Neural progenitor cell (in vitro differentiated cells): ENCODE results near the gene BEND7. TPM values are rescaled to one million over a fixed set of nuclear protein-coding genes. Genes with fewer than 3 reads are reported as not detected.

Source experiments
- DNase-seq: peaks from one replicate; pipeline ENCODE4 v3.0.0-alpha.2; 2016; ENCODE audit warnings: low spot score
- H2AFZ ChIP-seq: fragments of 200-600 bp; sonication (generic); replicated peaks from 2 replicates; pipeline ENCODE4 v1.6.1; 2016; ENCODE audit warnings: antibody characterized with exemption
- H3F3A ChIP-seq: fragments of 200-600 bp; sonication (generic); 2 replicates; pipeline ENCODE4 v1.6.1; 2016; ENCODE audit warnings: antibody characterized with exemption, low read depth
- H3K27ac ChIP-seq: fragments of 200-600 bp; sonication (generic); 2 replicates; pipeline ENCODE4 v1.5.1; 2016; ENCODE audit warnings: mild to moderate bottlenecking
- H3K27me3 ChIP-seq: fragments of 200-600 bp; sonication (generic); 2 replicates; pipeline ENCODE4 v1.6.1; 2016; ENCODE audit warnings: mild to moderate bottlenecking, moderate library complexity
- H3K36me3 ChIP-seq: fragments of 200-600 bp; sonication (generic); 2 replicates; pipeline ENCODE4 v1.5.1; 2016
- H3K4me1 ChIP-seq: fragments of 200-600 bp; sonication (generic); 2 replicates; pipeline ENCODE4 v1.6.1; 2016; ENCODE audit warnings: mixed run types
- H3K4me2 ChIP-seq: fragments of 200-600 bp; sonication (generic); 2 replicates; pipeline ENCODE4 v1.6.1; 2016
- H3K4me3 ChIP-seq: fragments of 200-600 bp; sonication (generic); 2 replicates; pipeline ENCODE4 v1.5.1; 2016
- H3K79me2 ChIP-seq: fragments of 200-600 bp; sonication (generic); 2 replicates; pipeline ENCODE4 v1.6.1; 2016; ENCODE audit warnings: low read depth
- H3K9ac ChIP-seq: fragments of 200-600 bp; sonication (generic); 2 replicates; pipeline ENCODE4 v1.6.1; 2016
- H3K9me3 ChIP-seq: fragments of 200-600 bp; sonication (generic); 2 replicates; pipeline ENCODE4 v1.5.1; 2016; ENCODE audit warnings: low read depth
- H4K20me1 ChIP-seq: fragments of 200-600 bp; sonication (generic); 2 replicates; pipeline ENCODE4 v1.6.1; 2016; ENCODE audit warnings: low read depth
- H3K27ac Mint-ChIP-seq: 3 replicates; pipeline ENCODE4 v1.8.0; 2021; ENCODE audit warnings: mixed read lengths
- H3K27me3 Mint-ChIP-seq: 2 replicates; pipeline ENCODE4 v1.8.0; 2022; ENCODE audit warnings: low read depth, mild to moderate bottlenecking, inconsistent platforms, moderate library complexity, mixed read lengths; ENCODE audit not compliant: insufficient read depth
- H3K36me3 Mint-ChIP-seq: 3 replicates; pipeline ENCODE4 v1.8.0; 2021; ENCODE audit warnings: mixed read lengths
- H3K4me1 Mint-ChIP-seq: 3 replicates; pipeline ENCODE4 v1.8.0; 2021; ENCODE audit warnings: mixed read lengths
- H3K4me3 Mint-ChIP-seq: 3 replicates; pipeline ENCODE4 v1.8.0; 2021; ENCODE audit warnings: mild to moderate bottlenecking, moderate library complexity, mixed read lengths
- H3K9me3 Mint-ChIP-seq: 3 replicates; pipeline ENCODE4 v1.8.0; 2020; ENCODE audit warnings: mixed read lengths
- CTCF ChIP-seq: fragments of 200-600 bp; sonication (generic); IDR thresholded peaks from 2 replicates; pipeline ENCODE4 v1.5.1; 2017; ENCODE audit warnings: antibody characterized with exemption, mild to moderate bottlenecking
- EZH2 ChIP-seq: fragments of 200-600 bp; sonication (generic); IDR thresholded peaks from 2 replicates; pipeline ENCODE4 v1.6.1; 2017; ENCODE audit warnings: antibody characterized with exemption, mild to moderate bottlenecking, moderate library complexity
- EZH2phosphoT487 ChIP-seq: fragments of 200-600 bp; sonication (generic); IDR thresholded peaks from 2 replicates; pipeline ENCODE4 v1.6.1; 2017; ENCODE audit warnings: antibody characterized with exemption
- total RNA-seq: library from RNA; depleted of rRNA; stranded (reverse); fragments of >200 nt; gene quantifications from 2 replicates; pipeline ENCODE4 v1.2.3, GENCODE V29; 2015; ENCODE audit warnings: low replicate concordance

The BEND7 gene
- total RNA-seq, 1 donor from 2014 or later = 7.5 TPM

GRCh38 chr10:13400196-13400965 is 128.4 kb downstream of the BEND7 start:
- Mint-ChIP-seq H3K4me3 (no peak overlapping the region), H3K9me3 (peaks cover 4% of the 10 kb centered on the region), H3K27me3 (no peaks in the 10 kb centered on the region), H3K4me1 (peaks cover 7% of the 10 kb centered on the region), H3K27ac (no peak overlapping the region), H3K36me3 (no peaks in the 10 kb centered on the region)
- Histone ChIP-seq H3K79me2 (no peaks in the 10 kb centered on the region), H3K27ac (no peak overlapping the region), H3K4me3 (no peak overlapping the region), H3K27me3 (no peaks in the 10 kb centered on the region), H3K4me2 (no peak overlapping the region), H3K36me3 (no peaks in the 10 kb centered on the region), H4K20me1 (no peaks in the 10 kb centered on the region), H3F3A (no peaks in the 10 kb centered on the region), H3K9me3 (no peaks in the 10 kb centered on the region), H2AFZ (peak overlapping the region; percentile 10), H3K9ac (no peak overlapping the region), H3K4me1 (no peaks in the 10 kb centered on the region)
- no peak for TF ChIP-seq CTCF
- no peak for TF ChIP-seq EZH2phosphoT487
- no peak for TF ChIP-seq EZH2
- no peak for DNase-seq

GRCh38 chr10:13399752-13400151 is 129.1 kb downstream of the BEND7 start:
- Mint-ChIP-seq H3K4me3 (no peak overlapping the region), H3K36me3 (no peaks in the 10 kb centered on the region), H3K4me1 (peaks cover 7% of the 10 kb centered on the region), H3K9me3 (peaks cover 4% of the 10 kb centered on the region), H3K27ac (no peak overlapping the region), H3K27me3 (no peaks in the 10 kb centered on the region)
- Histone ChIP-seq H3K27me3 (no peaks in the 10 kb centered on the region), H3K27ac (no peak overlapping the region), H2AFZ (no peak overlapping the region), H3K79me2 (no peaks in the 10 kb centered on the region), H3K4me3 (no peak overlapping the region), H3F3A (no peaks in the 10 kb centered on the region), H3K4me1 (no peaks in the 10 kb centered on the region), H3K9me3 (no peaks in the 10 kb centered on the region), H3K36me3 (no peaks in the 10 kb centered on the region), H4K20me1 (no peaks in the 10 kb centered on the region), H3K9ac (no peak overlapping the region), H3K4me2 (no peak overlapping the region)
- no peak for DNase-seq
- TF ChIP-seq EZH2phosphoT487 = no peak
- no peak for TF ChIP-seq EZH2
- no peak for TF ChIP-seq CTCF

- Histone ChIP-seq H3K4me2 (no peak overlapping the region), H3K36me3 (no peaks in the 10 kb centered on the region), H3K4me3 (no peak overlapping the region), H2AFZ (no peak overlapping the region), H3K27me3 (no peaks in the 10 kb centered on the region), H3K79me2 (no peaks in the 10 kb centered on the region), H3K4me1 (no peaks in the 10 kb centered on the region), H3K9ac (no peak overlapping the region), H3F3A (no peaks in the 10 kb centered on the region), H3K9me3 (no peaks in the 10 kb centered on the region), H3K27ac (no peak overlapping the region), H4K20me1 (no peaks in the 10 kb centered on the region)
- no peak for DNase-seq
- H3K27ac Mint-ChIP-seq = no peak overlapping the region
- TF ChIP-seq EZH2phosphoT487 (no peak), EZH2 (no peak), CTCF (no peak)
- no peaks in the 10 kb centered on the region for H3K36me3 Mint-ChIP-seq
- H3K9me3 Mint-ChIP-seq = peaks cover 4% of the 10 kb centered on the region
- peaks cover 7% of the 10 kb centered on the region for H3K4me1 Mint-ChIP-seq
- H3K4me3 Mint-ChIP-seq = no peak overlapping the region
- no peaks in the 10 kb centered on the region for H3K27me3 Mint-ChIP-seq
These were observed 129.6 kb downstream of the BEND7 start for GRCh38 chr10:13399236-13399635.
